Measurements from ENCODE around the gene ABTB2. TPM values are rescaled to one million over a fixed set of nuclear protein-coding genes. Genes with fewer than 3 reads are reported as not detected.

ABTB2 gene
- total and polyA plus RNA-seq, 7 donors = 1.3 to 12.9 (median 2.5) TPM

- H3K27ac ChIP-seq = no peak overlapping the region
- DNase-seq = no peak
- 87 to 88% methylated on average over 4 of the region's 4 CpGs for WGBS, 2 donors
- no peaks in the 10 kb centered on the region for H3K27me3 ChIP-seq
- TF ChIP-seq EP300 (IDR thresholded peaks at IDR 0.05) = no peak
- TF ChIP-seq CTCF (IDR thresholded peaks at IDR 0.05) = no peak
- TF ChIP-seq POLR2A (IDR thresholded peaks at IDR 0.05) = no peak
- no peak for TF ChIP-seq POLR2AphosphoS5 (IDR thresholded peaks at IDR 0.05)
- peaks cover 0 to 6% (median 0%) of the 10 kb centered on the region in 4 donors for H3K4me1 ChIP-seq
- no peaks in the 10 kb centered on the region for H3K36me3 ChIP-seq
- no peaks in the 10 kb centered on the region for H3K9me3 ChIP-seq
- intact Hi-C loops (cut with DNase I) = no loop called here
- H3K4me3 ChIP-seq = no peak overlapping the region
Measured at GRCh38 chr11:34232807-34233206, 125.0 kb downstream of the ABTB2 start.

- H3K9me3 ChIP-seq = no peaks in the 10 kb centered on the region
- intact Hi-C loops (cut with DNase I) = no loop called here
- H3K4me1 ChIP-seq = peaks cover 0 to 28% (median 16%) of the 10 kb centered on the region in 4 donors
- no peaks in the 10 kb centered on the region for H3K36me3 ChIP-seq
- no peak for TF ChIP-seq POLR2AphosphoS5 (IDR thresholded peaks at IDR 0.05)
- TF ChIP-seq CTCF (IDR thresholded peaks at IDR 0.05) = peak in 1 of 4 experiments; percentile 10
- no peak overlapping the region for H3K4me3 ChIP-seq
- H3K27ac ChIP-seq = no peak overlapping the region
- WGBS, 2 donors = 39 to 47% methylated on average over 1 of the region's 1 CpG
- no peak for DNase-seq
- no peaks in the 10 kb centered on the region for H3K27me3 ChIP-seq
Measured at GRCh38 chr11:34226210-34226609, 131.6 kb downstream of the ABTB2 start.

- H3K9me3 ChIP-seq = no peaks in the 10 kb centered on the region
- intact Hi-C loops (cut with DNase I) = no loop called here
- no peak overlapping the region for H3K27ac ChIP-seq
- peaks cover 0 to 28% (median 16%) of the 10 kb centered on the region in 4 donors for H3K4me1 ChIP-seq
- 70 to 75% methylated on average over 10 of the region's 10 CpGs for WGBS, 2 donors
- H3K36me3 ChIP-seq = no peaks in the 10 kb centered on the region
- no peaks in the 10 kb centered on the region for H3K27me3 ChIP-seq
- TF ChIP-seq EP300 (IDR thresholded peaks at IDR 0.05) (no peak), POLR2A (IDR thresholded peaks at IDR 0.05) (no peak), CTCF (IDR thresholded peaks at IDR 0.05) (no peak), POLR2AphosphoS5 (IDR thresholded peaks at IDR 0.05) (no peak)
- DNase-seq = no peak
- no peak overlapping the region for H3K4me3 ChIP-seq
Measured at GRCh38 chr11:34225091-34225490, 132.7 kb downstream of the ABTB2 start.

- H3K4me1 ChIP-seq = peaks cover 0 to 28% (median 16%) of the 10 kb centered on the region in 4 donors
- no peak overlapping the region for H3K27ac ChIP-seq
- TF ChIP-seq POLR2AphosphoS5 (IDR thresholded peaks at IDR 0.05) = no peak
- no peak for TF ChIP-seq CTCF (IDR thresholded peaks at IDR 0.05)
- no peak for TF ChIP-seq EP300 (IDR thresholded peaks at IDR 0.05)
- no peak for TF ChIP-seq POLR2A (IDR thresholded peaks at IDR 0.05)
- H3K9me3 ChIP-seq = no peaks in the 10 kb centered on the region
- intact Hi-C loops (cut with DNase I) = loop anchor here (5.0 kb wide), 1 partner anchor 47 kb away; no protein-coding TSS in a partner anchor
- H3K27me3 ChIP-seq = no peaks in the 10 kb centered on the region
- WGBS, 2 donors = 49 to 74% methylated on average over 5 of the region's 5 CpGs
- DNase-seq = no peak
- H3K4me3 ChIP-seq = no peak overlapping the region
- H3K36me3 ChIP-seq = no peaks in the 10 kb centered on the region
Measured at GRCh38 chr11:34224434-34224966, 133.3 kb downstream of the ABTB2 start.

GRCh38 chr11:34223907-34224306, 133.9 kb downstream of the ABTB2 start:
- TF ChIP-seq EP300 (IDR thresholded peaks at IDR 0.05) = no peak
- no peak for TF ChIP-seq POLR2AphosphoS5 (IDR thresholded peaks at IDR 0.05)
- no peak for TF ChIP-seq POLR2A (IDR thresholded peaks at IDR 0.05)
- TF ChIP-seq CTCF (IDR thresholded peaks at IDR 0.05) = no peak
- intact Hi-C loops (cut with DNase I) = loop anchor here (2.0 to 5.0 kb wide), 2 partner anchors 47 to 135 kb away; partner anchors contain the start of gene ABTB2
- 87 to 88% methylated on average over 2 of the region's 2 CpGs for WGBS, 2 donors
- H3K27me3 ChIP-seq = no peaks in the 10 kb centered on the region
- H3K36me3 ChIP-seq = no peaks in the 10 kb centered on the region
- DNase-seq = no peak
- no peaks in the 10 kb centered on the region for H3K9me3 ChIP-seq
- no peak overlapping the region for H3K4me3 ChIP-seq
- peaks cover 0 to 28% (median 16%) of the 10 kb centered on the region in 4 donors for H3K4me1 ChIP-seq
- H3K27ac ChIP-seq = peak overlapping the region in 2 of 4 donors; percentile 53 to 57
